Activated CD4-positive, alpha-beta T cell treated with anti-CD3 and anti-CD28 coated beads, Interleukin-2, amount 10 ng/mL, durations not matched to agents 7 days and 5 days (primary cell): ENCODE data around the gene CPN1. TPM values are rescaled to one million over a fixed set of nuclear protein-coding genes. Genes with fewer than 3 reads are reported as not detected.
"Not testable (repeated sequence)": the region's sequence is repeated elsewhere in the genome, so short reads cannot be mapped to it uniquely, and the experiment has no call there.

Experiments used
- CTCF ChIA-PET: fragments of 350-600 bp; sonication (Branson Sonifier 250); formaldehyde crosslinking; loops from one replicate; lab custom pipeline; 2021; ENCODE audit warnings: antibody characterized with exemption; lab: Charles Lee
- POLR2A ChIA-PET: fragments of 350-600 bp; sonication (Branson Sonifier 250); formaldehyde crosslinking; loops from one replicate; lab custom pipeline; 2021; ENCODE audit warnings: antibody characterized with exemption; lab: Charles Lee
- DNase-seq: peaks from one replicate; pipeline ENCODE4 v3.0.0-alpha.2; 2020
- H3K27ac Mint-ChIP-seq: one replicate; pipeline ENCODE4 v1.8.0; 2021; ENCODE audit warnings: mild to moderate bottlenecking, moderate library complexity, mixed read lengths
- H3K27me3 Mint-ChIP-seq: one replicate; pipeline ENCODE4 v1.8.0; 2021; ENCODE audit warnings: mixed read lengths
- H3K36me3 Mint-ChIP-seq: one replicate; pipeline ENCODE4 v1.8.0; 2021; ENCODE audit warnings: low read depth, mixed read lengths
- H3K4me1 Mint-ChIP-seq: one replicate; pipeline ENCODE4 v1.8.0; 2021; ENCODE audit warnings: mixed read lengths
- H3K4me3 Mint-ChIP-seq: one replicate; pipeline ENCODE4 v1.8.0; 2021; ENCODE audit warnings: mild to moderate bottlenecking, moderate library complexity, mixed read lengths
- H3K9me3 Mint-ChIP-seq: one replicate; pipeline ENCODE4 v1.8.0; 2021; ENCODE audit warnings: mixed read lengths
- total RNA-seq, 2 experiments: library from RNA; stranded (reverse); gene quantifications; one replicate each; pipeline ENCODE4 v1.2.3, GENCODE V29; 2021

Gene CPN1
- total RNA-seq, 2 experiments from 2014 or later, result not detected

DNA sequence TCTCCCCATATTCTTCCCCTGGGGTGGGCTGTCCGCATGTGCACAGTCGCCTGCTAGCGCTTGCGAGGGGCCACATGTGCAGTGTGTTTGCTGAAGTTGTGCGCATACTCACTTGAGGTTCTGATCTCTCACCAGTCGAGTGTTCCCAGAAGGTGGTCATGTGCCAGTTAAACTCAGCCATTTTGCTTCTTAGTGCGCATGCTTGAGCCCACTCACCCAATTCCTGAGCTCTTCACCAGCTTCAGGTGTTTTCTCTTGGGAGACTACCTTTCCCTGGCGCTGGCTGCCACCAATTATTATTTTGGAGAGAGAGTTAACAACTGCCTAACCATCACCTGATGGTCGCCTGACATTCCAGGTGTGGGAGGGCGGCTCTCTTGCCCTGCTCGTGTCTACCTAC, 25.2 kb upstream of the CPN1 start:
- H3K27me3 Mint-ChIP-seq, result peaks cover 20% of the 10 kb centered on the region
- peaks cover 5% of the 10 kb centered on the region for H3K9me3 Mint-ChIP-seq
- H3K36me3 Mint-ChIP-seq, result no peaks in the 10 kb centered on the region
- ChIA-PET CTCF (no interaction called here), POLR2A (no interaction called here)
- peaks cover 2% of the 10 kb centered on the region for H3K4me1 Mint-ChIP-seq
- no peak overlapping the region for H3K4me3 Mint-ChIP-seq
- DNase-seq, result no peak
- H3K27ac Mint-ChIP-seq, result no peak overlapping the region

DNA sequence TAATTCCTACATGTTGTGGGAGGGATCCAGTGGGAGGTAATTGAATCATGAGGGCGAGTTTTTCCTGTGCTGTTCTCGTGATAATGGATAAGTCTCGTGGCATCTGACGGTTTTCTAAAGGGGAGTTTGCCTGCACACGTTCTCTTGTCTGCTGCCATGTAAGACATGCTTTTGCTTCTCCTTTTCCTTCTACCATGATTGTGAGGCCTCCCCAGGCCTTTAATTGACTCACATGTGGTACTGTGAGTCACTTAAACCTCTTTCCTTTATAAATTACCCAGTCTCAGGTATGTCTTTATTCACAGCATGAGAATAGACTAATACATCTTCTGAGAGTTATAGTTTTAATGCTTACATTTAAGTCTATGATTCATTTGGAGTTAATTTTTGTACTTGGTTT, 22.6 kb upstream of the CPN1 start:
- Mint-ChIP-seq H3K36me3 (no peaks in the 10 kb centered on the region), H3K4me3 (no peak overlapping the region), H3K4me1 (no peaks in the 10 kb centered on the region), H3K9me3 (peaks cover 5% of the 10 kb centered on the region), H3K27ac (no peak overlapping the region), H3K27me3 (peaks cover 39% of the 10 kb centered on the region)
- ChIA-PET POLR2A (no interaction called here), CTCF (no interaction called here)
- no peak for DNase-seq

DNA sequence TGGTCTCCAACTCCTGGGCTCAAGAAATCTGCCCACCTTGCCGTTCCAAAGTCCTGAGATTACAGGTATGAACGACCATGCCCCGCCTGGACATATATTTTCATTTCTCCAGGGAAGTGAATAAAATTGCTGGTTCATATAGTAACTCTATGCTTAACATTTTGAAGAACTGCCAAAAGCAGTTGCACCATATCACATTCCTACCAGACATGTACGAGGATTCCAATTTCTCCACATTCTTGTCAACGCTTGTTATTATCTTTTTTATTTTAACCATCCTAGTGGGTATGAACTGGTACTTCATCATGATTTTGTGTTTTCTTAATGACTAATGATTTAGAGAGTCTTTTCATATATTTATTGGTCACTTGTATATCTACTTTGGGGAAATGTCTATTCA, 21.9 kb upstream of the CPN1 start:
- H3K4me3 Mint-ChIP-seq, result no peak overlapping the region
- DNase-seq, result no peak
- peaks cover 5% of the 10 kb centered on the region for H3K9me3 Mint-ChIP-seq
- POLR2A ChIA-PET, result no interaction called here
- no peaks in the 10 kb centered on the region for H3K36me3 Mint-ChIP-seq
- H3K4me1 Mint-ChIP-seq, result no peaks in the 10 kb centered on the region
- CTCF ChIA-PET, result no interaction called here
- no peak overlapping the region for H3K27ac Mint-ChIP-seq
- H3K27me3 Mint-ChIP-seq, result peaks cover 41% of the 10 kb centered on the region

DNA sequence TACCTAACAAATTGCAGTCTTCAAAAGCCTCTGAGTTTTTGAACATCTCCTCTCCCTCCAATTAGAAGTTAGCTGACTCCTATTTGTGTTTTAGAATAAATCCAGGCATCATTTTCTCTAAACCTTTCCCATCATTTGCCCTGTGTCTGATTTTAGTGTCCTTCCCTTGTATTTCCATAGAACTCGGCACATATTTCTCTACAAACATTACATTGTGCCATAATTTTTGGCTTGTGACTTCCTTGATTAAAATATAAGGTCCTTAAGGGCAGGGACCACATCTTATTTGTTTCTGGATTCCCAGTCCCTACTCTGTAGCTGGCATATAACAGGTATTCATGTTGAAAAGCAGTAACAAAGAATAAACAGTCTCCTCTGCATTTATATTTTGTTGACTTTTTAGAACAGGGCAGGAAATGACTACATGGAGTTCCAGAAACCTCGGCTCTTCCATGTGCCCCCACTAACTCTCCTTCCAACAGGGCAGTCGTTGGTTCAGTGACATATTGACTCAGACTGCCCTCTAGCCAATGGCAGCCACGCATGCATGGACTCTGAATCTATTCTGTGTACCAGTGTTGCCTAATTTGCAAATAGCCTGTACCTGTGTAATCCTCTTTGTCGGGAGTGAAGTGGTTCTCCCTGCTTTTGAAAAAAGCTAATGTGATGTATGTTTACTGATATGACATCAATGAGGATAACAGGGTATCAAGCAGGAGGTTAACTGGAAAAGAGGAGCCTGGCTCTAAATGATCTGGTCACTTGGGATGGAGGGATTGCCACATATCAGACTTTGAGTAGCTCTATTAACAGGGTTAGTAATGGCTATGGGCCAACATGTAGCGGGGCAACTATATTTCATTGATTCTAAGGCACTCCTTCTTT, 19.8 kb upstream of the CPN1 start:
- Mint-ChIP-seq H3K4me3 (no peak overlapping the region), H3K9me3 (peaks cover 5% of the 10 kb centered on the region), H3K4me1 (no peaks in the 10 kb centered on the region), H3K36me3 (no peaks in the 10 kb centered on the region), H3K27me3 (peaks cover 52% of the 10 kb centered on the region), H3K27ac (no peak overlapping the region)
- ChIA-PET POLR2A (no interaction called here), CTCF (no interaction called here)
- DNase-seq, result no peak

DNA sequence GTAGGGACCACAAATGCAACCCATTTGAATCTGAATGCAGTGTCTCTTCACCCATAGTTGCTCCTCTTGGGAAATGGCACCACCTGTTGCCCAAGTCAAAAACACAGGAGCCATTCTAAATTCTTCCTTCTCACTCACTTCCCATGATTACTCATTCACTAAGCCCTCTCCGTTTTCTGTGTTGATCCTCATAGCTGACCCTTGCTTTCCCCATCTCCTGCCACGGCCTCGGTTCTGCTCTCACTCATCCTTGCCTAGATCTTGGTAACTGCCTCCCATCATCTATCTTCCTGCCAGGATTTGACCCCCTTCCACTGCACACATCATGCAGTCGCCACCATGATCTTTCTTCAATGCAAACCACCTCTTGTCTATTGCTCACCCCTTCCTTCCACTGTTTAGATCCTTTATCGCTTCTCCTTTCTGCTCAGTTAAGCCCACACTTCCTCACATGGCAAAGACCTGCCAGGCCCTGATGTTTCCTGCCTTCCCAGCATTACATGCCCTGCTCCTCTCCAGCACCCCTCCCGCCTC, 19.0 kb upstream of the CPN1 start:
- no peaks in the 10 kb centered on the region for H3K36me3 Mint-ChIP-seq
- no peak for DNase-seq
- peaks cover 55% of the 10 kb centered on the region for H3K27me3 Mint-ChIP-seq
- no peaks in the 10 kb centered on the region for H3K4me1 Mint-ChIP-seq
- ChIA-PET POLR2A (no interaction called here), CTCF (no interaction called here)
- no peak overlapping the region for H3K4me3 Mint-ChIP-seq
- H3K27ac Mint-ChIP-seq, result no peak overlapping the region
- peaks cover 5% of the 10 kb centered on the region for H3K9me3 Mint-ChIP-seq

DNA sequence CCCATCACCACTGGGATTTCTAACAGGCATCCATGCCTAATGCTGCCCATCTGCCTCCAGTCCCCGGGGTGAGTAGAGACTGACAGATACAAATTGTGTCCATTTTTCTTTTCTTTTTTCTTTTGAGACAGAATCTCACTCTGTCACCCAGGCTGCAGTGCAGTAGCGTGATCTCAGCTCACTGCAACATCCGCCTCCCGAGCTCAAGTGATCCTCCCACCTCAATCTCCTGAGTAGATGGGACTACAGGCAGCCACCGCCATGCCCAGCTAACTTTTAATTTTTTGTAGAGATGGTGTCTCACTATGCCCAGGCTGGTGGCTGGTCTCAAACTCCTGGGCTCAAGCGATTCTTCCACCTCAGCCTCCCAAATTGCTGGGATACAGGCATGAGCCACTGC, 7.6 kb upstream of the CPN1 start:
- DNase-seq, result no peak
- Mint-ChIP-seq H3K27ac (no peak overlapping the region), H3K9me3 (no peaks in the 10 kb centered on the region), H3K36me3 (no peaks in the 10 kb centered on the region), H3K27me3 (peaks cover 29% of the 10 kb centered on the region), H3K4me1 (no peaks in the 10 kb centered on the region), H3K4me3 (no peak overlapping the region)
- ChIA-PET CTCF (no interaction called here), POLR2A (no interaction called here)

- H3K27ac Mint-ChIP-seq, H3K4me3 Mint-ChIP-seq, H3K36me3 Mint-ChIP-seq, DNase-seq, CTCF ChIA-PET, H3K4me1 Mint-ChIP-seq, H3K9me3 Mint-ChIP-seq, POLR2A ChIA-PET: not testable (repeated sequence)
- H3K27me3 Mint-ChIP-seq, result peaks cover 37% of the 10 kb centered on the region
Observed at GRCh38 chr10:100086708-100087107, 5.0 kb upstream of the CPN1 start.

GRCh38 chr10:100085596-100085995, 3.9 kb upstream of the CPN1 start:
- Mint-ChIP-seq H3K4me3 (no peak overlapping the region), H3K9me3 (no peaks in the 10 kb centered on the region), H3K36me3 (no peaks in the 10 kb centered on the region), H3K4me1 (no peaks in the 10 kb centered on the region), H3K27me3 (peaks cover 43% of the 10 kb centered on the region), H3K27ac (no peak overlapping the region)
- DNase-seq, result no peak
- ChIA-PET CTCF (no interaction called here), POLR2A (no interaction called here)

- Mint-ChIP-seq H3K9me3 (no peaks in the 10 kb centered on the region), H3K4me1 (no peaks in the 10 kb centered on the region), H3K27me3 (peaks cover 42% of the 10 kb centered on the region), H3K27ac (no peak overlapping the region), H3K4me3 (no peak overlapping the region), H3K36me3 (no peaks in the 10 kb centered on the region)
- ChIA-PET CTCF (no interaction called here), POLR2A (no interaction called here)
- DNase-seq, result no peak
Observed at GRCh38 chr10:100083623-100084022, 2.0 kb upstream of the CPN1 start.

GRCh38 chr10:100082276-100082675, 607 bp upstream of the CPN1 start:
- POLR2A ChIA-PET, H3K27ac Mint-ChIP-seq, H3K4me3 Mint-ChIP-seq, H3K36me3 Mint-ChIP-seq, H3K9me3 Mint-ChIP-seq, DNase-seq, H3K4me1 Mint-ChIP-seq, CTCF ChIA-PET: not testable (repeated sequence)
- peaks cover 34% of the 10 kb centered on the region for H3K27me3 Mint-ChIP-seq

- Mint-ChIP-seq H3K36me3 (no peaks in the 10 kb centered on the region), H3K27ac (no peak overlapping the region), H3K4me1 (no peaks in the 10 kb centered on the region), H3K27me3 (peaks cover 20% of the 10 kb centered on the region), H3K9me3 (no peaks in the 10 kb centered on the region), H3K4me3 (no peak overlapping the region)
- CTCF ChIA-PET, result no interaction called here
- POLR2A ChIA-PET, result interaction anchor here (0.5 kb wide), 1 partner anchor 17 kb away, joined by 3 read pairs; no protein-coding TSS in a partner anchor
- DNase-seq, result no peak
Observed at GRCh38 chr10:100076750-100077149, 4.9 kb downstream of the CPN1 start.

DNA sequence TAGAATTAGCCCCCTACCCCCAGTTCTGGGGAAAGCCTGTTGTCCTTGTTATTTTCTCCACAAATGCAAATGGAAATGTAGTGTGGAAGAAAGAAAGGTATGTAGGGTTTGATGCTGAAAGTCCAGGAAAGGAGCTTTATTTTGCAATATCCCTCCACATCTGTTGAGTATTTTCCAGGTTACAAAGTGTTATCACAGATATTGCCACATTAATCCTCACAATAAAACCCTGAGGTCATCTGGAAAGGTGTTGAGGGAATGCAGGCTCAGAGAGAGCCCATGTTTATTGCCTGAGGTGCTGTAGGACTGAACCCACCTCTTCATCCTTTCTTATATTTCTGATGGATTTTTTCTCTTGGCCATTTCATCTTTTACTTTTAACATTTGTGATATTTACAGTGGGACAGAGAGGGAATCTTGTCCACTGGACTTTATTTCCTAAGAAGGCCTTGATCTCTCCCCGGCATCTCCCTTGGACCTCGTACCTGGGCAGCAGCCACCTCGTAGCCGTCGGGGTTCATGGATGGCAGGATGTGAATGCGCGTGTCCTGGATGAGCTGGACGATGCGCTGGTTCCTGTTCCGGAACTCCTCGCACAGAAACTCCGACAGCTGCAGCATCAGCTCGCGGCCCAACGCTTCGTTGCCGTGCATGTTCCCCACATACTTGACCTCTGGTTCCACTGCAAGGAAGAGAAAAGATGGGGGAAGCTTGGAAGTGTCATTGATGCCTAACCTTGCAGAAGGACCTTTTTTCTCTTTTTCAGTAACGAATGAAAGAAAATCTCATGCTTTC, 6.0 kb downstream of the CPN1 start:
- Mint-ChIP-seq H3K27me3 (peaks cover 16% of the 10 kb centered on the region), H3K36me3 (no peaks in the 10 kb centered on the region), H3K4me3 (no peak overlapping the region), H3K27ac (no peak overlapping the region), H3K9me3 (no peaks in the 10 kb centered on the region), H3K4me1 (no peaks in the 10 kb centered on the region)
- ChIA-PET CTCF (no interaction called here), POLR2A (no interaction called here)
- DNase-seq, result no peak

DNA sequence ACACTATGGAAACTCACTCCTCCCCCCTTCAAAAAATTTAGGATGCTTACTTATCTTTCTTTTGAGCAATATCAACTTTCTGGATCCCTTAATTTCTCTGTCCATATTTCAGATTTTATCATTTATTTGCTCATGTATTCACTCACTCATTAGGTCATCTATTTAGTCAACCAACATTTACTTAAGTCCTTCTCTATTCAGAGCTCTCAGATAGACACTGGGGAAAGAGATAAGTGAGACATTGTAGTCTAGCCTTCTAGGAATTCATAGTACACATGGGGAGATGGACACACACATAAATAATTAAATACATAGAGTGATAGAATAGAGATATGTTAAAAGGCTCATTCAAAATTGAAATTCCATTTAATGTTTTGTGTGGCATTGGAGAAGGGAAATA, 9.2 kb downstream of the CPN1 start:
- CTCF ChIA-PET, result no interaction called here
- peaks cover 10% of the 10 kb centered on the region for H3K27me3 Mint-ChIP-seq
- no peaks in the 10 kb centered on the region for H3K4me1 Mint-ChIP-seq
- no peak overlapping the region for H3K4me3 Mint-ChIP-seq
- H3K27ac Mint-ChIP-seq, result no peak overlapping the region
- POLR2A ChIA-PET, result no interaction called here
- no peaks in the 10 kb centered on the region for H3K9me3 Mint-ChIP-seq
- no peak for DNase-seq
- no peaks in the 10 kb centered on the region for H3K36me3 Mint-ChIP-seq
